ENCODE data around the gene IL18BP.

IL18BP gene

DNA sequence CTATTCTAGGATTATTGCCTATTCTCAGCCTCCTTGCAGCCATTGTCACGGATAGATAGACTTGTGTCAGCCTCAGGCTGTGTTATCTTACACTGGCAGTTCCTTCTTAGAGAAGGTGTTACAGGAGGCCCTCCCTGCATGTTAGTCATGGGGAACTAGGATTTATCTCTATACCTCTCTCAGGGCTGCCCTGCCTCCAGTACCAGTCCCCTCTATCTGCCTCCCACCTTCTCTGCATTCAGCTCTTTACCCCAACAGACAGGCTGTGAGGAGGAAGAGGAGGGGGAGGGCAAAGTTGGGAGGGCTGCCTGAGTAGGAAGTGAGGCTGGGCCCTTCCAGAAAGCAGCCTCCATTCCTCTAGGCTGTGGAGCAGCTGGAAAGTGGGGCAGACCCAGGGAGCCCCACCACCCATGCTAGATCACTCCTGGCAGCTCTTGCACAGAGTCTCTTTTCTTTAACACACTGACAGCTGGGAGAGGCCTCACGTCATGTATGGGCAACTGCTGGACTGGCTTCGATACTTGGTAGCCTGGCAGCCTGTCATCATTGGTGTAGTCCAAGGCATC, 2.9 kb upstream of the IL18BP start:
- H3K4me3 ChIP-seq (ENCODE audit: low read length in 2 of 2): no peak overlapping the region
- H3K27me3 ChIP-seq (ENCODE audit: control insufficient read depth in 2 of 2, insufficient read depth in 2 of 2, low read length in 2 of 2): no peaks in the 10 kb centered on the region
- no peak overlapping the region for H3K27ac ChIP-seq (ENCODE audit: low read depth in 2 of 2, low read length in 2 of 2)
- no peaks in the 10 kb centered on the region for H3K9me3 ChIP-seq (ENCODE audit: control insufficient read depth in 2 of 2, low read length in 2 of 2)
- H3K4me1 ChIP-seq (ENCODE audit: control insufficient read depth in 2 of 2, insufficient read depth in 2 of 2, low read length in 2 of 2): peaks cover 7 to 11% of the 10 kb centered on the region in 2 donors
- peaks cover 6 to 8% of the 10 kb centered on the region in 2 donors for H3K36me3 ChIP-seq (ENCODE audit: control insufficient read depth in 2 of 2, insufficient read depth in 2 of 2, low read length in 2 of 2)
- no peak overlapping the region for H3K9ac ChIP-seq (ENCODE audit: low read depth in 1 of 2, low read length in 2 of 2)

DNA sequence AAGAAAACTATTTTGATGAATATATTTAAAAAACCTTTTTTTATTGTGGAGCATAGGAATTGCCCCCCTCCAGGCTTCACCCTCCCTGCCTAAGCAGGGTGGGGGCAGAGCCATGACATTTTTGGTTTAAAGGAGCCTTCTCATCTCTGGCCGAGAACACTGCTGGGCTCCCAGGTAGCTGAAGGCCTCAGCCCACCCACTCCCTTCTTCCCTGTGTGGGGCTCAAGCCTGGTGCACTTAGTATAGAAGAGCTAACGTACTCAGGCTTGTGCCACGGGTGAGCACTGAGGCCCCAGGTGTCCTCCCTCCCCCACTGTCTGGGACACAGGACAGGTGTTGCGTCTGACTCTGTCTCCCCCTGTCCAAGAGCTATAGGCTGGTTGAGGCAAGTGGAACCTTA, 2.2 kb upstream of the IL18BP start:
- H3K4me1 ChIP-seq (ENCODE audit: control insufficient read depth in 2 of 2, insufficient read depth in 2 of 2, low read length in 2 of 2): peaks cover 7 to 11% of the 10 kb centered on the region in 2 donors
- no peak overlapping the region for H3K4me3 ChIP-seq (ENCODE audit: low read length in 2 of 2)
- H3K9ac ChIP-seq (ENCODE audit: low read depth in 1 of 2, low read length in 2 of 2): no peak overlapping the region
- H3K27ac ChIP-seq (ENCODE audit: low read depth in 2 of 2, low read length in 2 of 2): no peak overlapping the region
- H3K27me3 ChIP-seq (ENCODE audit: control insufficient read depth in 2 of 2, insufficient read depth in 2 of 2, low read length in 2 of 2): no peaks in the 10 kb centered on the region
- peaks cover 0 to 7% of the 10 kb centered on the region in 2 donors for H3K36me3 ChIP-seq (ENCODE audit: control insufficient read depth in 2 of 2, insufficient read depth in 2 of 2, low read length in 2 of 2)
- no peaks in the 10 kb centered on the region for H3K9me3 ChIP-seq (ENCODE audit: control insufficient read depth in 2 of 2, low read length in 2 of 2)

DNA sequence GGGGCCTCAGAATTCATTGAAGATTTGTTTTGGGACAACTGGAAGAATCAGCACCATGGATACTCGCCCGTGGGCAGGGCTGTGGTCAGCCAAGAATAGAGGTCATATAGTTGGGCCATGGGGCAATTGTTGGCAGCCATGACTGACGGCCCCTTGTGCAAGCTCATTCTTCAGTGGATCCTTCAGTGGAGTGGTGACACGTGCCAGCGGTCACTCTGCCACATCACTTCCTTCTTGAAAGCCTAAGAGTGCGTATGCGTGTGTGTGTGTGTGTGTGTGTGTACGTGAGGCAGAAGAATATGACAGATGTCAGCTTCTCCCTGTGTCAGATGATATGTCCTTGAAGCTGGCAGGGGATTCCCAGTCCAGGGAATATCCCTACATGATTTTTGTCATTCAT, 1.8 kb upstream of the IL18BP start:
- H3K36me3 ChIP-seq (ENCODE audit: control insufficient read depth in 2 of 2, insufficient read depth in 2 of 2, low read length in 2 of 2): peaks cover 4 to 11% of the 10 kb centered on the region in 2 donors
- H3K9ac ChIP-seq (ENCODE audit: low read depth in 1 of 2, low read length in 2 of 2): no peak overlapping the region
- no peaks in the 10 kb centered on the region for H3K9me3 ChIP-seq (ENCODE audit: control insufficient read depth in 2 of 2, low read length in 2 of 2)
- no peak overlapping the region for H3K27ac ChIP-seq (ENCODE audit: low read depth in 2 of 2, low read length in 2 of 2)
- no peak overlapping the region for H3K4me3 ChIP-seq (ENCODE audit: low read length in 2 of 2)
- no peaks in the 10 kb centered on the region for H3K27me3 ChIP-seq (ENCODE audit: control insufficient read depth in 2 of 2, insufficient read depth in 2 of 2, low read length in 2 of 2)
- peaks cover 7 to 11% of the 10 kb centered on the region in 2 donors for H3K4me1 ChIP-seq (ENCODE audit: control insufficient read depth in 2 of 2, insufficient read depth in 2 of 2, low read length in 2 of 2)

DNA sequence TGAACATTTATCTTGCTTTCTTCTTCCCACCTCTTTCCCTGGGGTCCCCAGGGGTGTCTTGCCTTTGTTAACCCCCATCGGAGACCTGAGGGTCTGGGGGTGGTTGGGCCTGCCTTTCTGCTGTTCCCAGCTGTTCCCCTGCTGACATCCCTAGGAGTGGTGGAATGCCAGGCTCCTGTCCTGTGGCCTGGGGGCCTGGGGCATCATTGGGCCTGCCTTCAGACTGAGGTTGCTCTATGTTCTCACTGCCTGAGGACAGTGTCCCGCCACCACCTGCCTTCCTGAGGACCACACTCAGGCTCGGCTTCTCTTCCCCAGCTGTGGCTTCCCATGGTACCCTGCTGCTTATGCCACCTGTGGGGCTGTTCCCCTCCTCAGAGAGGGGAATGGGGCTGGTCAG, 1.1 kb upstream of the IL18BP start:
- H3K27ac ChIP-seq (ENCODE audit: low read depth in 2 of 2, low read length in 2 of 2): no peak overlapping the region
- H3K27me3 ChIP-seq (ENCODE audit: control insufficient read depth in 2 of 2, insufficient read depth in 2 of 2, low read length in 2 of 2): no peaks in the 10 kb centered on the region
- peaks cover 7 to 11% of the 10 kb centered on the region in 2 donors for H3K4me1 ChIP-seq (ENCODE audit: control insufficient read depth in 2 of 2, insufficient read depth in 2 of 2, low read length in 2 of 2)
- H3K9me3 ChIP-seq (ENCODE audit: control insufficient read depth in 2 of 2, low read length in 2 of 2): no peaks in the 10 kb centered on the region
- no peak overlapping the region for H3K9ac ChIP-seq (ENCODE audit: low read depth in 1 of 2, low read length in 2 of 2)
- no peak overlapping the region for H3K4me3 ChIP-seq (ENCODE audit: low read length in 2 of 2)
- H3K36me3 ChIP-seq (ENCODE audit: control insufficient read depth in 2 of 2, insufficient read depth in 2 of 2, low read length in 2 of 2): peaks cover 10 to 17% of the 10 kb centered on the region in 2 donors

DNA sequence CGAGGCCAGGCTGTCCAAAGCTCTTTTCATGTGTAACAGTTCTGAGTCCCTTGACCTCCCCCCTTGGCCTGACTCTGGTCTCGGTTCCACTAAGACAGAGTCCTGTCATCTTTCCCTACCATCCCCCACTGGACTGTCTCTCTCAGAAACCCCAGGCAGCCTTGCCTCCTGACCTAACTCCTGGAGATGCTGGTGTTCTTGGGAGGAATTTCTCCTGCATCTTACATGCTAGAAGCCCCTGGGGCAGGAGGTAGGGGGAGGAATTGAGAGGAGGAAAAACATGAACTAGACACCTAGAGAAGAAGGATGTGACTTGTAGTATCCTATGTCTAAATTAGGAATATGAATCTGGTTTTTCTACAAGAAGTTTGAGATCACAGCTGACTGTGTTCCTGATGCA, 648 bp upstream of the IL18BP start:
- H3K27ac ChIP-seq (ENCODE audit: low read depth in 2 of 2, low read length in 2 of 2): no peak overlapping the region
- H3K36me3 ChIP-seq (ENCODE audit: control insufficient read depth in 2 of 2, insufficient read depth in 2 of 2, low read length in 2 of 2): peaks cover 15 to 21% of the 10 kb centered on the region in 2 donors
- H3K4me3 ChIP-seq (ENCODE audit: low read length in 2 of 2): no peak overlapping the region
- peaks cover 7 to 11% of the 10 kb centered on the region in 2 donors for H3K4me1 ChIP-seq (ENCODE audit: control insufficient read depth in 2 of 2, insufficient read depth in 2 of 2, low read length in 2 of 2)
- H3K9me3 ChIP-seq (ENCODE audit: control insufficient read depth in 2 of 2, low read length in 2 of 2): no peaks in the 10 kb centered on the region
- no peak overlapping the region for H3K9ac ChIP-seq (ENCODE audit: low read depth in 1 of 2, low read length in 2 of 2)
- H3K27me3 ChIP-seq (ENCODE audit: control insufficient read depth in 2 of 2, insufficient read depth in 2 of 2, low read length in 2 of 2): no peaks in the 10 kb centered on the region

DNA sequence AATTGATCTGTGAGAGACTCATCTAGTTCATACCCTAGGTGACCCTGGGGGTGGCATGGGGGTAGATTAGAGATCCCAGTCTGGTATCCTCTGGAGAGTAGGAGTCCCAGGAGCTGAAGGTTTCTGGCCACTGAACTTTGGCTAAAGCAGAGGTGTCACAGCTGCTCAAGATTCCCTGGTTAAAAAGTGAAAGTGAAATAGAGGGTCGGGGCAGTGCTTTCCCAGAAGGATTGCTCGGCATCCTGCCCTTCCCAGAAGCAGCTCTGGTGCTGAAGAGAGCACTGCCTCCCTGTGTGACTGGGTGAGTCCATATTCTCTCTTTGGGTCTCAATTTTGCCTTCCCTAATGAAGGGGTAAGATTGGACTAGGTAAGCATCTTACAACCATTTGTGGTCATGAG, 653 bp downstream of the IL18BP start:
- peaks cover 28 to 34% of the 10 kb centered on the region in 2 donors for H3K36me3 ChIP-seq (ENCODE audit: control insufficient read depth in 2 of 2, insufficient read depth in 2 of 2, low read length in 2 of 2)
- H3K9ac ChIP-seq (ENCODE audit: low read depth in 1 of 2, low read length in 2 of 2): peak overlapping the region in 1 of 2 donors; percentile 20
- H3K9me3 ChIP-seq (ENCODE audit: control insufficient read depth in 2 of 2, low read length in 2 of 2): no peaks in the 10 kb centered on the region
- peak overlapping the region; percentile 21 to 33 for H3K27ac ChIP-seq (ENCODE audit: low read depth in 2 of 2, low read length in 2 of 2)
- H3K4me1 ChIP-seq (ENCODE audit: control insufficient read depth in 2 of 2, insufficient read depth in 2 of 2, low read length in 2 of 2): peaks cover 7 to 11% of the 10 kb centered on the region in 2 donors
- peak overlapping the region in 1 of 2 donors; percentile 34 for H3K4me3 ChIP-seq (ENCODE audit: low read length in 2 of 2)
- no peaks in the 10 kb centered on the region for H3K27me3 ChIP-seq (ENCODE audit: control insufficient read depth in 2 of 2, insufficient read depth in 2 of 2, low read length in 2 of 2)

DNA sequence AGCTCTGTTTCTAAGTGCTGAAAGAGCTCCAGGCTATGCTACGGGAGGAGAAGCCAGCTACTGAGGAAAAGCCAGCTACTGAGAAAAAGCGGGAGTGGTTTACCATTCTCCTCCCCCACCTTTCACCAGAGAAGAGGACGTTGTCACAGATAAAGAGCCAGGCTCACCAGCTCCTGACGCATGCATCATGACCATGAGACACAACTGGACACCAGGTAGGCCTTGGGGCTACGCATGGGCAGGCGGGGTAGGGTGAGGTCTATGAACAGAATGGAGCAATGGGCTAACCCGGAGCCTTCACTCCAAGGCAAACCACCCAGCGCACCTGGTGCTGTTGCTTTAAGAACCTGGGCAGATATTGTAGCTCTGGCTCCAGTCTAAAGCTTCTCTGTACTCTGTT, 1.1 kb downstream of the IL18BP start:
- Histone ChIP-seq H3K9me3 (ENCODE audit: control insufficient read depth in 2 of 2, low read length in 2 of 2) (no peaks in the 10 kb centered on the region), H3K4me1 (ENCODE audit: control insufficient read depth in 2 of 2, insufficient read depth in 2 of 2, low read length in 2 of 2) (peaks cover 7 to 11% of the 10 kb centered on the region in 2 donors), H3K27ac (ENCODE audit: low read depth in 2 of 2, low read length in 2 of 2) (peak overlapping the region in 1 of 2 donors; percentile 33), H3K27me3 (ENCODE audit: control insufficient read depth in 2 of 2, insufficient read depth in 2 of 2, low read length in 2 of 2) (no peaks in the 10 kb centered on the region), H3K4me3 (ENCODE audit: low read length in 2 of 2) (peak overlapping the region in 1 of 2 donors; percentile 34), H3K36me3 (ENCODE audit: control insufficient read depth in 2 of 2, insufficient read depth in 2 of 2, low read length in 2 of 2) (peaks cover 32 to 39% of the 10 kb centered on the region in 2 donors), H3K9ac (ENCODE audit: low read depth in 1 of 2, low read length in 2 of 2) (no peak overlapping the region)

DNA sequence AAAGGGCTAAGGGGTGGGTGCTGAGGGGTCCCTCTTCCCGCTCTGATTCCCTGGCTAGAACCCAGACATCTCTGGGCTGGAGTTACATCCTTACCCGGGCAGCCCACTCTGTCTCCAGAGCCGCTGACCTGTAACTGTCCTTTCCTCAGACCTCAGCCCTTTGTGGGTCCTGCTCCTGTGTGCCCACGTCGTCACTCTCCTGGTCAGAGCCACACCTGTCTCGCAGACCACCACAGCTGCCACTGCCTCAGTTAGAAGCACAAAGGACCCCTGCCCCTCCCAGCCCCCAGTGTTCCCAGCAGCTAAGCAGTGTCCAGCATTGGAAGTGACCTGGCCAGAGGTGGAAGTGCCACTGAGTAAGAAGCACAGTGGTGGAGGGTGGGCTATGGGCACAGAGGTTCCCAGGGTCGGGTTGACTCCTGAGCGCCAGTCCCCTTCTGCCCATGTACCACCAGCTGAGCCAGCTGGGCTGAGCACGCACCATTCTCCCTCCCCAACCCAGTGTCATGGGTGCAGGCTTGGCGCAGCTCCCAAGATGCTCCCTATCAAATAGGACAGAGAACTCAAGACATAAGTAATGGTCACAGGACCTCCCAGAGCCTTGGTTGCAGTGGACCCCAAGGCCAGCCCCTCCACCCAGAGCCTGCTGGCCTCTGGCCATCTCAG, 1.6 kb downstream of the IL18BP start:
- Histone ChIP-seq H3K27ac (ENCODE audit: low read depth in 2 of 2, low read length in 2 of 2) (peak overlapping the region in 1 of 2 donors; percentile 33), H3K4me1 (ENCODE audit: control insufficient read depth in 2 of 2, insufficient read depth in 2 of 2, low read length in 2 of 2) (peaks cover 7 to 11% of the 10 kb centered on the region in 2 donors), H3K9me3 (ENCODE audit: control insufficient read depth in 2 of 2, low read length in 2 of 2) (no peaks in the 10 kb centered on the region), H3K9ac (ENCODE audit: low read depth in 1 of 2, low read length in 2 of 2) (no peak overlapping the region), H3K27me3 (ENCODE audit: control insufficient read depth in 2 of 2, insufficient read depth in 2 of 2, low read length in 2 of 2) (no peaks in the 10 kb centered on the region), H3K4me3 (ENCODE audit: low read length in 2 of 2) (no peak overlapping the region), H3K36me3 (ENCODE audit: control insufficient read depth in 2 of 2, insufficient read depth in 2 of 2, low read length in 2 of 2) (peaks cover 38 to 44% of the 10 kb centered on the region in 2 donors)

DNA sequence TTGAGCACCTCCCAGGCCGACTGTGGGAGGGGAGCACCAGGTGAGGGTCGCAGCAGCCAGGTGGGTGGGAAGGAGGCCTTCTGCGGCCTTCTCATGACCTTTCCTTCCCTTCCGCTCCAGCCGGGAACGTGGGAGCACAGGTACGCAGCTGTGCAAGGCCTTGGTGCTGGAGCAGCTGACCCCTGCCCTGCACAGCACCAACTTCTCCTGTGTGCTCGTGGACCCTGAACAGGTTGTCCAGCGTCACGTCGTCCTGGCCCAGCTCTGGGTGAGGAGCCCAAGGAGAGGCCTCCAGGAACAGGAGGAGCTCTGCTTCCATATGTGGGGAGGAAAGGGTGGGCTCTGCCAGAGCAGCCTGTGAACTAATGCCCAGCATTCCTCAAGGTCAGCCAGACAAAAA, 2.6 kb downstream of the IL18BP start:
- Histone ChIP-seq H3K9ac (ENCODE audit: low read depth in 1 of 2, low read length in 2 of 2) (no peak overlapping the region), H3K4me3 (ENCODE audit: low read length in 2 of 2) (no peak overlapping the region), H3K4me1 (ENCODE audit: control insufficient read depth in 2 of 2, insufficient read depth in 2 of 2, low read length in 2 of 2) (peaks cover 7 to 11% of the 10 kb centered on the region in 2 donors), H3K27me3 (ENCODE audit: control insufficient read depth in 2 of 2, insufficient read depth in 2 of 2, low read length in 2 of 2) (no peaks in the 10 kb centered on the region), H3K27ac (ENCODE audit: low read depth in 2 of 2, low read length in 2 of 2) (no peak overlapping the region), H3K9me3 (ENCODE audit: control insufficient read depth in 2 of 2, low read length in 2 of 2) (no peaks in the 10 kb centered on the region), H3K36me3 (ENCODE audit: control insufficient read depth in 2 of 2, insufficient read depth in 2 of 2, low read length in 2 of 2) (peaks cover 47 to 54% of the 10 kb centered on the region in 2 donors)

DNA sequence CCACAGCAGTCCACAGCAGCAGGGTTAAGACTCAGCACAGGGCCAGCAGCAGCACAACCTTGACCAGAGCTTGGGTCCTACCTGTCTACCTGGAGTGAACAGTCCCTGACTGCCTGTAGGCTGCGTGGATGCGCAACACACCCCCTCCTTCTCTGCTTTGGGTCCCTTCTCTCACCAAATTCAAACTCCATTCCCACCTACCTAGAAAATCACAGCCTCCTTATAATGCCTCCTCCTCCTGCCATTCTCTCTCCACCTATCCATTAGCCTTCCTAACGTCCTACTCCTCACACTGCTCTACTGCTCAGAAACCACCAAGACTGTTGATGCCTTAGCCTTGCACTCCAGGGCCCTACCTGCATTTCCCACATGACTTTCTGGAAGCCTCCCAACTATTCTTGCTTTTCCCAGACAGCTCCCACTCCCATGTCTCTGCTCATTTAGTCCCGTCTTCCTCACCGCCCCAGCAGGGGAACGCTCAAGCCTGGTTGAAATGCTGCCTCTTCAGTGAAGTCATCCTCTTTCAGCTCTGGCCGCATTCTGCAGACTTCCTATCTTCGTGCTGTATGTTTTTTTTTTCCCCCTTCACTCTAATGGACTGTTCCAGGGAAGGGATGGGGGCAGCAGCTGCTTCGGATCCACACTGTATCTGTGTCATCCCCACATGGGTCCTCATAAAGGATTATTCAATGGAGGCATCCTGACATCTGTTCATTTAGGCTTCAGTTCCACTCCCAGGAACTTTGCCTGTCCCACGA, 3.3 kb downstream of the IL18BP start:
- Histone ChIP-seq H3K27ac (ENCODE audit: low read depth in 2 of 2, low read length in 2 of 2) (no peak overlapping the region), H3K4me3 (ENCODE audit: low read length in 2 of 2) (no peak overlapping the region), H3K9me3 (ENCODE audit: control insufficient read depth in 2 of 2, low read length in 2 of 2) (no peaks in the 10 kb centered on the region), H3K36me3 (ENCODE audit: control insufficient read depth in 2 of 2, insufficient read depth in 2 of 2, low read length in 2 of 2) (peaks cover 54 to 57% of the 10 kb centered on the region in 2 donors), H3K27me3 (ENCODE audit: control insufficient read depth in 2 of 2, insufficient read depth in 2 of 2, low read length in 2 of 2) (no peaks in the 10 kb centered on the region), H3K9ac (ENCODE audit: low read depth in 1 of 2, low read length in 2 of 2) (no peak overlapping the region), H3K4me1 (ENCODE audit: control insufficient read depth in 2 of 2, insufficient read depth in 2 of 2, low read length in 2 of 2) (peaks cover 7 to 11% of the 10 kb centered on the region in 2 donors)

All from mucosa of rectum (tissue), 2 donors.